Measurements from ENCODE around the gene RBFOX1. TPM values are rescaled to one million over a fixed set of nuclear protein-coding genes. Genes with fewer than 3 reads are reported as not detected.

The RBFOX1 gene
- total RNA-seq, 1 donor from 2014 or later, result not detected

GRCh38 chr16:7526736-7527135 lies 194.1 kb downstream of the RBFOX1 start:
- no peak overlapping the region for H3K27ac Mint-ChIP-seq (ENCODE audit: unreplicated experiment)
- H3K36me3 Mint-ChIP-seq (ENCODE audit: unreplicated experiment), result no peaks in the 10 kb centered on the region
- TF ChIP-seq CTCF (IDR thresholded peaks at IDR 0.05), result no peak
- no peak overlapping the region for H3K4me3 Mint-ChIP-seq (ENCODE audit: unreplicated experiment)
- no peaks in the 10 kb centered on the region for H3K4me1 Mint-ChIP-seq (ENCODE audit: unreplicated experiment)
- H3K9me3 Mint-ChIP-seq (ENCODE audit: unreplicated experiment), result peaks cover 41% of the 10 kb centered on the region
- DNase-seq (ENCODE audit: extremely low spot score, unreplicated experiment), result no peak
- no peaks in the 10 kb centered on the region for H3K27me3 Mint-ChIP-seq (ENCODE audit: unreplicated experiment)

GRCh38 chr16:7532534-7532933 lies 199.9 kb downstream of the RBFOX1 start:
- H3K27ac Mint-ChIP-seq (ENCODE audit: unreplicated experiment), result no peak overlapping the region
- no peak overlapping the region for H3K4me3 Mint-ChIP-seq (ENCODE audit: unreplicated experiment)
- no peak for DNase-seq (ENCODE audit: extremely low spot score, unreplicated experiment)
- no peaks in the 10 kb centered on the region for H3K4me1 Mint-ChIP-seq (ENCODE audit: unreplicated experiment)
- peaks cover 57% of the 10 kb centered on the region for H3K9me3 Mint-ChIP-seq (ENCODE audit: unreplicated experiment)
- H3K36me3 Mint-ChIP-seq (ENCODE audit: unreplicated experiment), result no peaks in the 10 kb centered on the region
- no peak for TF ChIP-seq CTCF (IDR thresholded peaks at IDR 0.05)
- no peaks in the 10 kb centered on the region for H3K27me3 Mint-ChIP-seq (ENCODE audit: unreplicated experiment)

- DNase-seq (ENCODE audit: extremely low spot score, unreplicated experiment), result no peak
- Mint-ChIP-seq H3K9me3 (ENCODE audit: unreplicated experiment) (peaks cover 62% of the 10 kb centered on the region), H3K27me3 (ENCODE audit: unreplicated experiment) (no peaks in the 10 kb centered on the region), H3K27ac (ENCODE audit: unreplicated experiment) (no peak overlapping the region), H3K4me1 (ENCODE audit: unreplicated experiment) (no peaks in the 10 kb centered on the region), H3K36me3 (ENCODE audit: unreplicated experiment) (no peaks in the 10 kb centered on the region), H3K4me3 (ENCODE audit: unreplicated experiment) (no peak overlapping the region)
- no peak for TF ChIP-seq CTCF (IDR thresholded peaks at IDR 0.05)
These were observed 202.1 kb downstream of the RBFOX1 start for GRCh38 chr16:7534749-7535148.

- no peaks in the 10 kb centered on the region for H3K27me3 Mint-ChIP-seq (ENCODE audit: unreplicated experiment)
These were observed 208.4 kb downstream of the RBFOX1 start for GRCh38 chr16:7541026-7541425.

GRCh38 chr16:7545251-7545650 lies 212.6 kb downstream of the RBFOX1 start:
- no peaks in the 10 kb centered on the region for H3K27me3 Mint-ChIP-seq (ENCODE audit: unreplicated experiment)
- no peaks in the 10 kb centered on the region for H3K4me1 Mint-ChIP-seq (ENCODE audit: unreplicated experiment)
- no peak overlapping the region for H3K27ac Mint-ChIP-seq (ENCODE audit: unreplicated experiment)
- H3K36me3 Mint-ChIP-seq (ENCODE audit: unreplicated experiment), result no peaks in the 10 kb centered on the region
- peaks cover 32% of the 10 kb centered on the region for H3K9me3 Mint-ChIP-seq (ENCODE audit: unreplicated experiment)
- no peak for DNase-seq (ENCODE audit: extremely low spot score, unreplicated experiment)
- H3K4me3 Mint-ChIP-seq (ENCODE audit: unreplicated experiment), result no peak overlapping the region
- TF ChIP-seq CTCF (IDR thresholded peaks at IDR 0.05), result no peak

More at GRCh38 chr16:7541026-7541425, 208.4 kb downstream of the RBFOX1 start:
- Mint-ChIP-seq H3K4me1 (ENCODE audit: unreplicated experiment) (no peaks in the 10 kb centered on the region), H3K9me3 (ENCODE audit: unreplicated experiment) (peaks cover 47% of the 10 kb centered on the region), H3K4me3 (ENCODE audit: unreplicated experiment) (no peak overlapping the region), H3K36me3 (ENCODE audit: unreplicated experiment) (no peaks in the 10 kb centered on the region), H3K27ac (ENCODE audit: unreplicated experiment) (no peak overlapping the region)
- DNase-seq (ENCODE audit: extremely low spot score, unreplicated experiment), result no peak
- no peak for TF ChIP-seq CTCF (IDR thresholded peaks at IDR 0.05)
